Duodenal mucosa (tissue), 2 donors: ENCODE results near the gene PLXNA2.

Experiments
- H3K27ac ChIP-seq: one replicate; pipeline ENCODE4 v1.7.0; 2013; ENCODE audit warnings: low read depth, low read length
- H3K27me3 ChIP-seq, 2 donors: one replicate each; pipeline ENCODE4 v1.7.0; 2013; ENCODE audit warnings: low read length in 2 of 2, control low read depth in 1 of 2; ENCODE audit not compliant: insufficient read depth in 2 of 2, control insufficient read depth in 1 of 2
- H3K36me3 ChIP-seq, 2 donors: one replicate each; pipeline ENCODE4 v1.7.0; 2013; ENCODE audit warnings: low read length in 2 of 2, control low read depth in 1 of 2; ENCODE audit not compliant: insufficient read depth in 2 of 2, control insufficient read depth in 1 of 2
- H3K4me1 ChIP-seq, 2 donors: one replicate each; pipeline ENCODE4 v1.7.0; 2013; ENCODE audit warnings: low read length in 2 of 2, control low read depth in 1 of 2; ENCODE audit not compliant: insufficient read depth in 2 of 2, control insufficient read depth in 1 of 2
- H3K4me3 ChIP-seq, 2 donors: one replicate each; pipeline ENCODE4 v1.7.0; 2013; ENCODE audit warnings: low read length in 2 of 2, low read depth in 1 of 2
- H3K9ac ChIP-seq, 2 donors: one replicate each; pipeline ENCODE4 v1.7.0; 2013; ENCODE audit warnings: low read length in 2 of 2, low read depth in 1 of 2
- H3K9me3 ChIP-seq, 2 donors: one replicate each; pipeline ENCODE4 v1.7.0; 2013; ENCODE audit warnings: low read length in 2 of 2, control low read depth in 1 of 2; ENCODE audit not compliant: control insufficient read depth in 1 of 2

Gene PLXNA2

GRCh38 chr1:208198236-208198635 lies 45.9 kb downstream of the PLXNA2 start:
- no peak overlapping the region for H3K9ac ChIP-seq
- H3K4me3 ChIP-seq, result no peak overlapping the region
- peaks cover 22 to 23% of the 10 kb centered on the region in 2 donors for H3K4me1 ChIP-seq
- no peak overlapping the region for H3K27ac ChIP-seq
- peaks cover 0 to 25% of the 10 kb centered on the region in 2 donors for H3K36me3 ChIP-seq
- no peaks in the 10 kb centered on the region for H3K27me3 ChIP-seq
- no peaks in the 10 kb centered on the region for H3K9me3 ChIP-seq

GRCh38 chr1:208194944-208195343 lies 49.2 kb downstream of the PLXNA2 start:
- no peak overlapping the region for H3K9ac ChIP-seq
- H3K36me3 ChIP-seq, result peaks cover 0 to 33% of the 10 kb centered on the region in 2 donors
- H3K4me3 ChIP-seq, result no peak overlapping the region
- no peak overlapping the region for H3K27ac ChIP-seq
- H3K9me3 ChIP-seq, result no peaks in the 10 kb centered on the region
- no peaks in the 10 kb centered on the region for H3K4me1 ChIP-seq
- H3K27me3 ChIP-seq, result no peaks in the 10 kb centered on the region

GRCh38 chr1:208192995-208193394 lies 51.2 kb downstream of the PLXNA2 start:
- no peaks in the 10 kb centered on the region for H3K4me1 ChIP-seq

GRCh38 chr1:208190784-208191183 lies 53.4 kb downstream of the PLXNA2 start:
- no peak overlapping the region for H3K4me3 ChIP-seq
- H3K27ac ChIP-seq, result no peak overlapping the region
- peaks cover 0 to 19% of the 10 kb centered on the region in 2 donors for H3K36me3 ChIP-seq
- no peak overlapping the region for H3K9ac ChIP-seq
- no peaks in the 10 kb centered on the region for H3K27me3 ChIP-seq
- no peaks in the 10 kb centered on the region for H3K9me3 ChIP-seq
- H3K4me1 ChIP-seq, result peaks cover 2% of the 10 kb centered on the region in 2 donors

More at GRCh38 chr1:208192995-208193394, 51.2 kb downstream of the PLXNA2 start:
- H3K27ac ChIP-seq, result no peak overlapping the region
- no peak overlapping the region for H3K4me3 ChIP-seq
- H3K36me3 ChIP-seq, result peaks cover 0 to 27% of the 10 kb centered on the region in 2 donors
- no peaks in the 10 kb centered on the region for H3K9me3 ChIP-seq
- H3K27me3 ChIP-seq, result no peaks in the 10 kb centered on the region
- H3K9ac ChIP-seq, result no peak overlapping the region

GRCh38 chr1:208189716-208190115 lies 54.5 kb downstream of the PLXNA2 start:
- Histone ChIP-seq H3K36me3 (peaks cover 0 to 12% of the 10 kb centered on the region in 2 donors), H3K27me3 (no peaks in the 10 kb centered on the region), H3K27ac (no peak overlapping the region), H3K4me3 (no peak overlapping the region), H3K9ac (no peak overlapping the region), H3K4me1 (peaks cover 10 to 11% of the 10 kb centered on the region in 2 donors), H3K9me3 (no peaks in the 10 kb centered on the region)

- no peaks in the 10 kb centered on the region for H3K27me3 ChIP-seq
- H3K36me3 ChIP-seq, result peaks cover 0 to 8% of the 10 kb centered on the region in 2 donors
- H3K4me3 ChIP-seq, result no peak overlapping the region
- no peaks in the 10 kb centered on the region for H3K9me3 ChIP-seq
- H3K4me1 ChIP-seq, result peaks cover 16% of the 10 kb centered on the region in 2 donors
- H3K9ac ChIP-seq, result no peak overlapping the region
- no peak overlapping the region for H3K27ac ChIP-seq
Observed at GRCh38 chr1:208189183-208189582, 55.0 kb downstream of the PLXNA2 start.

- Histone ChIP-seq H3K4me1 (peaks cover 20% of the 10 kb centered on the region in 2 donors), H3K27ac (no peak overlapping the region)
Observed at GRCh38 chr1:208188607-208189006, 55.6 kb downstream of the PLXNA2 start.

GRCh38 chr1:208187499-208188041 lies 56.6 kb downstream of the PLXNA2 start:
- Histone ChIP-seq H3K9ac (no peak overlapping the region), H3K9me3 (no peaks in the 10 kb centered on the region), H3K4me3 (no peak overlapping the region), H3K27me3 (no peaks in the 10 kb centered on the region), H3K27ac (no peak overlapping the region), H3K36me3 (peaks cover 0 to 8% of the 10 kb centered on the region in 2 donors), H3K4me1 (peaks cover 28 to 30% of the 10 kb centered on the region in 2 donors)

More at GRCh38 chr1:208188607-208189006, 55.6 kb downstream of the PLXNA2 start:
- Histone ChIP-seq H3K36me3 (peaks cover 0 to 8% of the 10 kb centered on the region in 2 donors), H3K9ac (no peak overlapping the region), H3K27me3 (no peaks in the 10 kb centered on the region), H3K4me3 (no peak overlapping the region), H3K9me3 (no peaks in the 10 kb centered on the region)

GRCh38 chr1:208185801-208186231 lies 58.4 kb downstream of the PLXNA2 start:
- no peaks in the 10 kb centered on the region for H3K27me3 ChIP-seq
- no peak overlapping the region for H3K4me3 ChIP-seq
- peaks cover 36 to 42% of the 10 kb centered on the region in 2 donors for H3K4me1 ChIP-seq
- no peak overlapping the region for H3K9ac ChIP-seq
- no peaks in the 10 kb centered on the region for H3K9me3 ChIP-seq
- no peaks in the 10 kb centered on the region for H3K36me3 ChIP-seq
- no peak overlapping the region for H3K27ac ChIP-seq

- Histone ChIP-seq H3K9ac (peak overlapping the region in 1 of 2 donors; percentile 23), H3K4me1 (peaks cover 43 to 49% of the 10 kb centered on the region in 2 donors), H3K36me3 (no peaks in the 10 kb centered on the region)
Observed at GRCh38 chr1:208184966-208185654, 59.1 kb downstream of the PLXNA2 start.

More at GRCh38 chr1:208184966-208185654, 59.1 kb downstream of the PLXNA2 start:
- peak overlapping the region in 1 of 2 donors; percentile 18 for H3K4me3 ChIP-seq
- H3K27me3 ChIP-seq, result no peaks in the 10 kb centered on the region
- H3K9me3 ChIP-seq, result no peaks in the 10 kb centered on the region
- no peak overlapping the region for H3K27ac ChIP-seq
